GM18858 (cell line): ENCODE results near the gene RAPGEFL1.
A peak's percentile ranks its signal among the peaks of the same experiment; 100 is the strongest.
"Not testable (repeated sequence)": the region's sequence is repeated elsewhere in the genome, so short reads cannot be mapped to it uniquely, and the experiment has no call there.

Experiments used
- ATAC-seq: cut with Tn5 transposase; IDR thresholded peaks from one replicate; pipeline ENCODE4 v1.9.1; 2021; ENCODE audit not compliant: unreplicated experiment

RAPGEFL1 gene, protein sequence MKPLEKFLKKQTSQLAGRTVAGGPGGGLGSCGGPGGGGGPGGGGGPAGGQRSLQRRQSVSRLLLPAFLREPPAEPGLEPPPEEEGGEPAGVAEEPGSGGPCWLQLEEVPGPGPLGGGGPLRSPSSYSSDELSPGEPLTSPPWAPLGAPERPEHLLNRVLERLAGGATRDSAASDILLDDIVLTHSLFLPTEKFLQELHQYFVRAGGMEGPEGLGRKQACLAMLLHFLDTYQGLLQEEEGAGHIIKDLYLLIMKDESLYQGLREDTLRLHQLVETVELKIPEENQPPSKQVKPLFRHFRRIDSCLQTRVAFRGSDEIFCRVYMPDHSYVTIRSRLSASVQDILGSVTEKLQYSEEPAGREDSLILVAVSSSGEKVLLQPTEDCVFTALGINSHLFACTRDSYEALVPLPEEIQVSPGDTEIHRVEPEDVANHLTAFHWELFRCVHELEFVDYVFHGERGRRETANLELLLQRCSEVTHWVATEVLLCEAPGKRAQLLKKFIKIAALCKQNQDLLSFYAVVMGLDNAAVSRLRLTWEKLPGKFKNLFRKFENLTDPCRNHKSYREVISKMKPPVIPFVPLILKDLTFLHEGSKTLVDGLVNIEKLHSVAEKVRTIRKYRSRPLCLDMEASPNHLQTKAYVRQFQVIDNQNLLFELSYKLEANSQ

GRCh38 chr17:40177275-40177874, at the start of gene RAPGEFL1:
Gene RAPGEFL1 (plus strand): TSS chr17:40177470. CDS start chr17:40177862, 392 bp downstream.
- no peak for ATAC-seq

DNA sequence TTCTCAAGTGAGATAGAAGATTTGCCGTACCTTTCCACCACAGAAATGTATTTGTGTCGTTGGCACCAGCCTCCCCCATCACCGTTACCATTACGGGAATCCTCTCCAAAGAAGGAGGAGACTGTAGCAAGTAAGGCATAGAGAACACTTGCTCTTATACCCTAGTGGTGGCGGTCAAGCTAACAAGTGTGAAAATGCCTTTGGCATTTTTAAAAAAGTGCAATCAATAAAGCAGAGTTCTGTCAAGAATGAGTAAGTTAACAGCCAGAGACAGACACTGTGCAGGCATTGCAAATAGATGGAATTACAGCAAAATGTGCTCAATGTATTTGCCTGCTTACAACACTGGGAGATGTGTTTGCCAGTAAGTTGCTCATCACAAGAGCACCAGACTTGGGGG, 47.8 kb upstream of the RAPGEFL1 start:
- no peak for ATAC-seq

- no peak for ATAC-seq
Observed at GRCh38 chr17:40130352-40131042, 46.8 kb upstream of the RAPGEFL1 start.

GRCh38 chr17:40134184-40134583, 43.1 kb upstream of the RAPGEFL1 start:
- ATAC-seq: no peak

DNA sequence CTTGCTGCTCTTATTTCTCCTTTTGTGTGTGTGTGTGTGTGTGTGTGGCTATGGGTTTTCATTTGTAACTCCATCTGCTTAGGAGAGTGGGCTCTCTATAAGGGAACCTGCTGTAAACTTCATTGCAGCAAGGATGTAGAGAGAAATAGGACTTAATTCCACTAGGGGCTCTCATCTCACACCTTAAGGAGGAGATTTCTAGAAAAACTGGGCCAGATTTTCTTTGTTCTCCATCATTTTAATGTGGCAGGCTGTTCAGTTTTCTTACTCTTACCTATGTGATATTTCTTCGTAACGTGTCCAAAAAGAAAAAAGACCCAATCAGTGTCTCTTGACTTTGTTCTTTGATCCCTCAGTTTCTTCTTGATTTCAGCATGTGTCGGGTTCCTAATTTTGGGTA, 41.5 kb upstream of the RAPGEFL1 start:
- ATAC-seq: no peak

DNA sequence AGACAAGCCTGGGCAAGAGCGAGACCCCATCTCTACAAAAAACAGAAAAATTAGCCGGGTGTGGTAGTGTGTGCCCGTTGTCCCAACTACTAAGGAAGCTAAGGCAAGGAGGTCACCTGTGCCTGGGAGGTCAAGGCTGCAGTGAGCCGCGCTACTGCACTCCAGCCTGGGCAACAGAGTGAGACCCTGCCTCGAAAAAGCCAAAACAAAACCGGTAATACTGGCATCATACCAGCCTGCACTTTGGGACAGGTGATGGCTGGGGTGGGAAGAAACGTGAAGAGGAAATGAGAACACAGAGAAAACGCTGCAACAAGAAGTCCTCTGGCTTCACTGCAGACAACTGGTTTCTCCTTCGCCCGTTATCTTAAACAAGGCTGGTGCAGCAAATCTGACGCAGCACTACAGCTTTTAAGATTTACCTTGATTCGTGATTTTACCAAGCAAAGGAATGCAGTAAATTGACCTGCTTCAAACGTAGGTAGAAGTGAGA, 37.7 kb upstream of the RAPGEFL1 start:
- ATAC-seq: peak; percentile 9

- not testable (repeated sequence) for ATAC-seq
Observed at GRCh38 chr17:40143166-40143565, 34.1 kb upstream of the RAPGEFL1 start.

DNA sequence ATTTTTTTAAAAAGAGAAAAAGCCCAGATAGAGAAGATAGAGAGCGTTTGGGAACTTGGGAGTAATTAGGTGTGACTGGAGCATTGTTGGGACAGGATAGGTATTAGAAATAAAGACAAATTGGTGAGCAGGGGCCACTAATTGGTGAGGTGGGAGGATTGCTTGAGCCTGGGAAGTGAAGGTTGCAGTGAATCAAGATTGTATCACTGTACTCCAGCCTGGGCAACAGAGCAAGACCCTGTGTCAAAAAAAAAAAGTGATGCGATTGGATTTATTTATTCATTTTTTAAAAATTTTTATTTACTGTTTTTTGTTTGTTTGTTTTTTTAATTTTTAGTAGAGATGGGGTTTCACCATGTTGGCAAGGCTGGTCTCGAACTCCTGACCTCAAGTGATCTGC, 31.8 kb upstream of the RAPGEFL1 start:
- no peak for ATAC-seq

GRCh38 chr17:40148527-40148926, 28.7 kb upstream of the RAPGEFL1 start:
- no peak for ATAC-seq

GRCh38 chr17:40150276-40150675, 27.0 kb upstream of the RAPGEFL1 start:
- ATAC-seq: no peak

GRCh38 chr17:40151414-40151963, 25.8 kb upstream of the RAPGEFL1 start:
- no peak for ATAC-seq

DNA sequence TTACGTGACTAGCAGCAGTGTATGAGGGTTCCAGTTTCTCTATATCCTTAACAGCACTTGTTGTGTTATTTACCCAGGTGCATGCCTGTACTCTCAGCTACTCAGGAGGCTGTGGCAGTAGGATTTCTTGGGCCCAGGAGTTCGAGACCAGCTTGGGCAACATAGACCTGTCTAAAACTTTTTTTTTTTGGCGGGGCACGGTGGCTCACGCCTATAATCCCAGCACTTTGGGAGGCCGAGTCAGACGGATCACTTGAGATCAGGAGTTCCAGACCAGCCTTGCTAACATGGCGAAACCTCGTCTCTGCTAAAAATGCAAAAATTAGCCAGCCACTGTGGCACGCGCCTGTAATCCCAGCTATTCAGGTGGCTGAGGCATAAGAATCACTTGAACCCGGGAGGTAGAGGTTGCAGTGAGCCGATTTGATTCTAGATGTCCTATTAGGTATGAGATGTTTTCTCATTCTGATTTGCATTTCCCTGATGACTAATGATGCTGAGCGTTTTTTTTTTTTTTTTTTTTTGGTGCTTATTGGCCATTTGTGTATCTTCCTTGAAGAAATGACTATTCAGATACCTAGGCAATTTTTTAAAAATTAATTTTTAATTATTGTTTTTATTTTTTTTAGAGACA, 23.6 kb upstream of the RAPGEFL1 start:
- no peak for ATAC-seq

- no peak for ATAC-seq
Observed at GRCh38 chr17:40157973-40158372, 19.3 kb upstream of the RAPGEFL1 start.

DNA sequence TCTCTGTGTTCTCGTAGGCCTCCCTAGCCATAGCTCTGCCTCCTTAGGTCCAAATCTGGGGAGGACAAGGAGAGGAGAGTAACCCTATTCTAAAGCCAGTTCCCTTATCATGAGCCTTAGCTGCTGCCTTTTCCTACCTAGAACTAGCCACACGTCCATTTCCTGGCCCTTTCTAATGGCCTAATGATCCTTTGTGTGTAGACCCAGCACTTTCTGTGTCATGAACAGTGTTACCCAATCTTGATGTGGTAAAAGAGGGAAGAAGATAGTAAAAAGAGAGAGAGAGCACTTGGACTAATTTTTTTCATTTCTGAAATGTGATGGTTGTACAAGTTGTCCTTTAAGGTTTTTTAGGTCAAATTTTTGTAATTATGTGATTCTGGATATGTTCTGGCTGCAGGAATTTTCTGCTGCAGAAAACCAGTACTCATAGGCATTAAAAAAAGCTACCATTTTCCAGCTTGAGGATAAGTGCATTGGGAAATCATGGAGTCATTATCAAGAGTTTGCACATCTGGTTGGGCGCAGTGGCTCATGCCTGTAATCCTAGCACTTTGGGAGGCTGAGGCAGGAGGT, 18.7 kb upstream of the RAPGEFL1 start:
- ATAC-seq: no peak

- no peak for ATAC-seq
Observed at GRCh38 chr17:40159456-40159855, 17.8 kb upstream of the RAPGEFL1 start.

DNA sequence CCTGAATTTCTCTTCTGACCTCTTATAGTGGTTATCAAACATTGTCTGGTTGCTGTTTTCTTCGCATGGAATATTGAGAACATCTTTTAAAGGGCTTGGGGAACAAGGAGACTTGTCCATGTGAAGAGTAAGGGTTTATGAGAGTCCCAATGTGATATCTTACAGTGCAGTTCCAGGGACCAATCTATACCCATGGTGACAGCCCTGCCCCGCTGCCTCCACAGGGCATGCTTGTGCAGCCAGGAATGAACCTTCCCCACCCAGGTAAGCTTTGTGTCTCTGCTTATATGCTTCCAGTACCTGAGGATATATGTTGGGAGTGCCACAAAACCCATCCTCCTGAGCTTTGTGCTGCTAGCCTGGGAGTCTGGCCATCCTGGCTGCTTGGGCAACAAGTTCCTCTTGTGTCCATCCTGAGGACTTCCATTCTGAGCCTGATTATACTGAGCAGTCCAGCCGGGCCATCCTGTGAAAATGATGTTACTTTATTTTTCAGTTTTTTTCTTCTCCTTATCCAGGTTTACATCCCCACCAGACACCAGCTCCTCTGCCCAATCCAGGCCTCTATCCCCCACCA, 9.5 kb upstream of the RAPGEFL1 start:
- no peak for ATAC-seq

- no peak for ATAC-seq
Observed at GRCh38 chr17:40168262-40168832, 8.9 kb upstream of the RAPGEFL1 start.

DNA sequence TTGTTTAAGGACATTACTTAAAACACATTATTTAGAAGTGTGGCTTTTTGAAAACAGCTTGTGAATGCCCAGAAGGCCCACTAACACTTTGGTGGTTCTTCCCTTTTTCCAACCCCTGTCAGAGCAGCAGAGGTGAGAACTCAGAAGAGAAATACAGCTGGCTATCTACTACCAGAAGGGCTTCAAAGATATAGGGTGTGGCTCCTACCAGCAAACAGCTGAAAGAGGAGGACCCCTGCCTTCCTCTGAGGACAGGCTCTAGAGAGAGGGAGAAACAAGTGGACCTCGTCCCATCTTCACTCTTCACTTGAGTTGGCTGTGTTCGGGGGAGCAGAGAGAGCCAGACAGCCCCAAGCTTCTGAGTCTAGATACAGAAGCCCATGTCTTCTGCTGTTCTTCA, 6.9 kb upstream of the RAPGEFL1 start:
- no peak for ATAC-seq

GRCh38 chr17:40171750-40172149, 5.5 kb upstream of the RAPGEFL1 start:
- ATAC-seq: no peak
